IMR-90 (cell line): Measurements from ENCODE around the gene ZSCAN18. TPM values are rescaled to one million over a fixed set of nuclear protein-coding genes. Genes with fewer than 3 reads are reported as not detected.

Experiments
- ATAC-seq: fragments of 200-7000 bp; cut with Tn5 transposase; 2 replicates; pipeline ENCODE4 v1.9.1; 2020; ENCODE audit warnings: low read depth, mild to moderate bottlenecking, moderate library complexity
- BruUV-seq: library from RNA; stranded (reverse); fragments of 400-500 nt; replicated peaks from 2 replicates; lab custom pipeline; 2021; lab: Mats Ljungman, UMichigan
- CTCF ChIA-PET: fragments of 300-600 bp; formaldehyde crosslinking; extraction: SDS; loops from one replicate; lab custom pipeline; 2021; ENCODE audit warnings: antibody characterized with exemption; lab: Yijun Ruan, JAX
- POLR2A ChIA-PET: fragments of 300-600 bp; sonication (Branson Sonifier 250); formaldehyde crosslinking; loops from one replicate; lab custom pipeline; 2022; ENCODE audit warnings: antibody characterized with exemption; ENCODE audit not compliant: unreplicated experiment; lab: Charles Lee
- DNase-seq: peaks from one replicate; pipeline ENCODE4 v3.0.0; 2013
- H2AFZ ChIP-seq: replicated peaks from 2 replicates; pipeline ENCODE3; 2013; ENCODE audit warnings: low read length, mild to moderate bottlenecking; ENCODE audit not compliant: poor library complexity
- H2AK5ac ChIP-seq: 2 replicates; pipeline ENCODE4 v1.6.1; 2013; ENCODE audit warnings: low read depth, low read length, inconsistent platforms
- H2AK9ac ChIP-seq: replicated peaks from 2 replicates; pipeline ENCODE3; 2013; ENCODE audit warnings: mild to moderate bottlenecking, low read depth, low read length, moderate library complexity; ENCODE audit not compliant: poor library complexity
- H2BK120ac ChIP-seq: 2 replicates; pipeline ENCODE4 v1.6.1; 2013; ENCODE audit warnings: low read depth, low read length, inconsistent platforms
- H2BK15ac ChIP-seq: 3 replicates; pipeline ENCODE4 v1.6.1; 2013; ENCODE audit warnings: low read depth, low read length, inconsistent platforms
- H2BK20ac ChIP-seq: 2 replicates; pipeline ENCODE4 v1.6.1; 2013; ENCODE audit warnings: low read depth, mild to moderate bottlenecking, inconsistent platforms, low read length, moderate library complexity
- H2BK5ac ChIP-seq: 2 replicates; pipeline ENCODE4 v1.6.1; 2013; ENCODE audit warnings: mild to moderate bottlenecking, low read depth, low read length, inconsistent platforms; ENCODE audit not compliant: poor library complexity, severe bottlenecking
- H3K14ac ChIP-seq: replicated peaks from 2 replicates; pipeline ENCODE4 v1.6.1; 2013; ENCODE audit warnings: low read depth, low read length, inconsistent platforms
- H3K18ac ChIP-seq: 2 replicates; pipeline ENCODE4 v1.6.1; 2013; ENCODE audit warnings: low read depth, low read length, control low read depth
- H3K23ac ChIP-seq: 2 replicates; pipeline ENCODE4 v1.6.1; 2013; ENCODE audit warnings: low read depth, low read length, inconsistent platforms
- H3K27ac ChIP-seq: 2 replicates; pipeline ENCODE4 v1.5.1; 2013; ENCODE audit warnings: mild to moderate bottlenecking, control low read depth, low read length; ENCODE audit not compliant: insufficient read depth
- H3K27me3 ChIP-seq: 2 replicates; pipeline ENCODE4 v1.6.1; 2013; ENCODE audit warnings: low read length; ENCODE audit not compliant: control insufficient read depth, insufficient read depth
- H3K36me3 ChIP-seq: 2 replicates; pipeline ENCODE4 v1.6.1; 2013; ENCODE audit warnings: low read length, mixed read lengths; ENCODE audit not compliant: control insufficient read depth, insufficient read depth
- H3K4ac ChIP-seq: 2 replicates; pipeline ENCODE4 v1.6.1; 2013; ENCODE audit warnings: low read depth, low read length, inconsistent platforms
- H3K4me1 ChIP-seq: 2 replicates; pipeline ENCODE4 v1.6.1; 2013; ENCODE audit warnings: low read length, mixed read lengths; ENCODE audit not compliant: control insufficient read depth, insufficient read depth
- H3K4me2 ChIP-seq: 2 replicates; pipeline ENCODE4 v1.6.1; 2013; ENCODE audit warnings: low read depth, mild to moderate bottlenecking, control low read depth, low read length, moderate library complexity
- H3K4me3 ChIP-seq: 2 replicates; pipeline ENCODE4 v1.5.1; 2013; ENCODE audit warnings: low read depth, mild to moderate bottlenecking, control low read depth, low read length, moderate library complexity; ENCODE audit not compliant: insufficient read depth
- H3K56ac ChIP-seq: 2 replicates; pipeline ENCODE4 v1.6.1; 2013; ENCODE audit warnings: low read length, inconsistent platforms; ENCODE audit not compliant: insufficient read depth; ENCODE audit errors: extremely low read depth
- H3K79me1 ChIP-seq, 2 experiments: 2 replicates each; pipeline ENCODE4 v1.6.1; 2013; ENCODE audit warnings: low read length in 2 of 2, inconsistent platforms in 1 of 2, low read depth in 1 of 2
- H3K9ac ChIP-seq: 2 replicates; pipeline ENCODE4 v1.6.1; 2013; ENCODE audit warnings: low read depth, low read length, control low read depth
- H3K9me1 ChIP-seq: 2 replicates; pipeline ENCODE4 v1.6.1; 2013; ENCODE audit warnings: low read length, inconsistent platforms; ENCODE audit not compliant: insufficient read depth
- H3K9me3 ChIP-seq: 2 replicates; pipeline ENCODE4 v1.6.1; 2013; ENCODE audit warnings: low read length; ENCODE audit not compliant: control insufficient read depth, insufficient read depth
- H4K20me1 ChIP-seq: 2 replicates; pipeline ENCODE4 v1.6.1; 2013; ENCODE audit warnings: low read length, inconsistent platforms; ENCODE audit not compliant: insufficient read depth
- H4K5ac ChIP-seq: 2 replicates; pipeline ENCODE4 v1.6.1; 2013; ENCODE audit warnings: mild to moderate bottlenecking, low read depth, low read length, control low read depth
- H4K8ac ChIP-seq, 2 experiments: 2 replicates each; pipeline ENCODE4 v1.6.1; 2013; ENCODE audit warnings: low read depth in 2 of 2, low read length in 2 of 2, control low read depth in 1 of 2, inconsistent platforms in 1 of 2
- H4K91ac ChIP-seq: 2 replicates; pipeline ENCODE4 v1.6.1; 2013; ENCODE audit warnings: low read depth, low read length, inconsistent platforms; ENCODE audit not compliant: insufficient read depth
- BHLHE40 ChIP-seq: fragments of 150-350 bp; IDR thresholded peaks from 2 replicates; pipeline ENCODE4 v1.6.1; 2016; ENCODE audit warnings: mild to moderate bottlenecking, low read depth, low read length
- MAFK ChIP-seq: IDR thresholded peaks from 2 replicates; pipeline ENCODE4 v1.6.1; 2012; ENCODE audit warnings: low read depth, low read length, improper control_type of control experiment
- MAZ ChIP-seq: IDR thresholded peaks from 2 replicates; pipeline ENCODE4 v1.6.1; 2012; ENCODE audit warnings: low read depth, mild to moderate bottlenecking, low read length, improper control_type of control experiment, moderate library complexity, borderline replicate concordance
- RCOR1 ChIP-seq: IDR thresholded peaks from 2 replicates; pipeline ENCODE4 v1.6.1; 2012; ENCODE audit warnings: mild to moderate bottlenecking, low read length, improper control_type of control experiment; ENCODE audit not compliant: insufficient replicate concordance
- SMC3 ChIP-seq: fragments of 150-350 bp; IDR thresholded peaks from 2 replicates; pipeline ENCODE4 v1.6.1; 2016; ENCODE audit warnings: low read depth, mild to moderate bottlenecking, antibody characterized with exemption, low read length, moderate library complexity
- WGBS, 2 experiments: methylation state at CpG; one replicate each; pipeline versions ENCODE4 v1.1.5 to v1.1.7; 2013; ENCODE audit warnings: missing lambda C conversion rate in 2 of 2; ENCODE audit not compliant: insufficient read length in 1 of 2; ENCODE audit errors: extremely low coverage in 2 of 2; 5-methylcytosine and 5-hydroxymethylcytosine counted together
- dilution Hi-C: fragments of 300-500 bp; cut with HindIII; formaldehyde crosslinking; loops from one replicate; pipeline ENCODE4 v1.14.3; 2018; ENCODE audit warnings: low sequenced_read_pairs; ENCODE audit not compliant: unreplicated experiment
- in situ Hi-C: fragments of 300-500 bp; cut with MboI; formaldehyde crosslinking; loops from 3 replicates; pipeline ENCODE4 v1.14.3; 2019; ENCODE audit warnings: low sequenced_read_pairs, inconsistent platforms, mixed read lengths
- intact Hi-C: fragments of 100-400 bp; cut with micrococcal nuclease; formaldehyde crosslinking; loops from 2 replicates; pipeline ENCODE4 v1.10.0; 2022
- polyA plus RNA-seq, 3 experiments: library from polyadenylated mRNA; depleted of rRNA; stranded (reverse); fragments of >200 nt; gene quantifications; 2 replicates each; pipeline ENCODE4 v1.2.3, GENCODE V29; 2012; ENCODE audit warnings: low replicate concordance in 1 of 3
- total RNA-seq: library from RNA; depleted of rRNA; stranded (reverse); fragments of >200 nt; gene quantifications from 2 replicates; pipeline ENCODE4 v1.2.3, GENCODE V29; 2012

Gene ZSCAN18
- total and polyA plus RNA-seq, 2 of the 4 experiments (the other 2 are of a cell fraction), result 3.0 to 8.2 TPM

DNA sequence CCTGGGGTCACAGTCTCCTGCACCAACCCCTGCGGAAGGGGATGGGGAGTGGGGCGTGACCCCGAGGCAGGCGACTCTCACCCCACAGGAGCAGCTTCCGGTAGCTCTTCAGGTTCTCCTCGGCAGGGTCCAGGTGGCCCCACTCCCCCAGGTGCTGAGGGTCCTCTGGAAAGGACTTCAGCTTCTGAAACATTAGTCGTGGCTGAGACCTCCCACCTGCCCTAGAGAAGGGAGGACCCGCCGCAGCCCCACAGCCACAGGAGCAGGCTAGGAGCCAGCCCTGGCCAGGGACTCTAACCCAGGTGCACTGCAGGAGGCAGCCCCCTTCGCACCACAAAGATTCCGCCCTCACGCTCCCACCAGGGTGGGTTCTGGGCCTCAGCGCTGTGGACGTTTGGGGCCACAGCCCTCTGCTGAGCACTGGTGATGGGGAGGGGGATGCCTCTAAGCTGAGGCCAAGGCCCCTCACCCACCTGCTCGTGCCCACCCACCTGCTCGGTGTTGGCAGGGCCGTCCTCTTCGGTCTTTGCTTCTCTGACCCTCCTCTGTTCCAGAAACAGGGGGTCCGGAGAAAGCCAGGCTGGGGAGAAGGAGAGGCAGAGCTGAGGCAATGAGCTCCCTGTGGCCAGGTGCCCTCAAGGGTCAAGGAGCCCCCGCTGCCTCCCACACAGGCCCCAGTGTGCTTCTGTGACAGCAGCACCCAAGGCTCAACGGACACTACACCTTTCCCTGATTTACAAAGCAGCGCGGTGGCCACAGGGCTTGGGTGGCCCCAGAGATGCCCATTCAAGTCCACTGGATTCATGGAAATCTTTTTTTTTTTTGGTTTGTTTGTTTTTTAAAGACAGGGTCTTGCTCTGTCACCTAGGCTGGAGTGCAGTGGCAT lies 11.0 kb downstream of the ZSCAN18 start:
- Histone ChIP-seq H2BK120ac (no peak overlapping the region), H3K14ac (no peak overlapping the region), H3K36me3 (peaks cover 35% of the 10 kb centered on the region), H3K27ac (no peak overlapping the region), H3K4me1 (no peaks in the 10 kb centered on the region), H3K4me2 (no peak overlapping the region), H3K4ac (no peak overlapping the region), H3K9ac (no peak overlapping the region), H3K9me1 (no peaks in the 10 kb centered on the region), H3K9me3 (peaks cover 85% of the 10 kb centered on the region), H3K79me1 (no peaks in the 10 kb centered on the region), H3K23ac (no peak overlapping the region), H4K20me1 (no peaks in the 10 kb centered on the region), H2AFZ (no peak overlapping the region), H2BK5ac (no peak overlapping the region), H3K27me3 (no peaks in the 10 kb centered on the region), H3K4me3 (no peak overlapping the region), H2BK20ac (no peak overlapping the region), H4K8ac (no peak overlapping the region), H3K18ac (no peak overlapping the region), H4K5ac (no peak overlapping the region), H2BK15ac (no peak overlapping the region), H2AK9ac (no peak overlapping the region), H3K56ac (no peak overlapping the region), H4K91ac (no peak overlapping the region), H2AK5ac (no peak overlapping the region)
- TF ChIP-seq BHLHE40, result no peak
- TF ChIP-seq SMC3, result no peak
- no peak for TF ChIP-seq MAZ
- no peak for TF ChIP-seq RCOR1
- TF ChIP-seq MAFK, result no peak
- WGBS, 2 experiments, result 87% methylated on average over 3 of the region's 23 CpGs; no CpG with 5 or more reads in 1 of the 2 experiments
- CTCF ChIA-PET, result no interaction called here
- POLR2A ChIA-PET, result no interaction called here
- intact Hi-C loops (no loop called here), in situ Hi-C loops (no loop called here), dilution Hi-C loops (no loop called here)
- no TSS peak for BruUV-seq
- ATAC-seq (no peak), DNase-seq (no peak)
